HepG2 (cell line): Measurements from ENCODE around the gene KDELR3. TPM values are rescaled to one million over a fixed set of nuclear protein-coding genes. Genes with fewer than 3 reads are reported as not detected.

Source experiments
- ELF1 ChIP-seq: sonication (generic); formaldehyde crosslinking; IDR thresholded peaks from 2 replicates; pipeline ENCODE4 v1.4.0; 2020; ENCODE audit warnings: missing genetic modification reagents
- FOXP4 ChIP-seq: sonication (generic); formaldehyde crosslinking; IDR thresholded peaks from 2 replicates; pipeline ENCODE4 v1.4.0; 2020; ENCODE audit warnings: missing genetic modification reagents
- HMG20B ChIP-seq: conservative IDR thresholded peaks from 2 replicates; pipeline ENCODE4 v1.6.1; 2016; ENCODE audit warnings: missing genetic modification reagents, missing compliant biosample characterization
- HOXD1 ChIP-seq: sonication (generic); formaldehyde crosslinking; IDR thresholded peaks from 2 replicates; pipeline ENCODE4 v1.5.0; 2020; ENCODE audit warnings: missing genetic modification reagents
- MAF1 ChIP-seq: sonication (generic); formaldehyde crosslinking; IDR thresholded peaks from 2 replicates; pipeline ENCODE4 v1.5.0; 2020; ENCODE audit warnings: missing genetic modification reagents, borderline replicate concordance
- ZNF160 ChIP-seq: sonication (generic); formaldehyde crosslinking; IDR thresholded peaks from 2 replicates; pipeline ENCODE4 v1.8.0; 2022; ENCODE audit warnings: mild to moderate bottlenecking, inconsistent platforms, missing genetic modification reagents
- ZNF343 ChIP-seq: sonication (generic); formaldehyde crosslinking; IDR thresholded peaks from 2 replicates; pipeline ENCODE4 v1.4.0; 2020; ENCODE audit warnings: mild to moderate bottlenecking, missing genetic modification reagents
- ZNF644 ChIP-seq: IDR thresholded peaks from 2 replicates; pipeline ENCODE4 v1.6.1; 2016; ENCODE audit warnings: low read depth
- ZNF724P ChIP-seq: sonication (generic); formaldehyde crosslinking; IDR thresholded peaks from 2 replicates; pipeline ENCODE4 v1.8.0; 2022; ENCODE audit warnings: missing genetic modification reagents, borderline replicate concordance
- polyA plus RNA-seq, 8 experiments: library from polyadenylated mRNA; depleted of rRNA in 3 of 8; stranded (reverse) in 7 of 8; unstranded in 1 of 8; fragments of >200 nt; fragmentation: Illumina TruSeq in 4 of 8; extraction: Trizol in 4 of 8; gene quantifications; 2 replicates each; pipeline versions ENCODE4 v1.2.1 to v1.2.3, GENCODE V29; 2011 to 2016; ENCODE audit warnings: low read depth in 4 of 8, missing spikeins in 1 of 8, mixed read lengths in 1 of 8; ENCODE audit not compliant: insufficient read depth in 1 of 8
- total RNA-seq, 5 experiments: library from RNA; depleted of rRNA; stranded (reverse); fragments of >200 nt; fragmentation: Illumina TruSeq; extraction: Trizol; gene quantifications; 2 replicates each; pipeline ENCODE4 v1.2.3, GENCODE V29; 2016; ENCODE audit warnings: low read depth in 1 of 5
- TF ChIP-seq, protein P1 (sequence below): sonication (generic); formaldehyde crosslinking; IDR thresholded peaks from 2 replicates; pipeline ENCODE4 v1.5.0; 2020; ENCODE audit warnings: mild to moderate bottlenecking, missing genetic modification reagents
- TF ChIP-seq, protein P2 (sequence below): IDR thresholded peaks from 2 replicates; pipeline ENCODE4 v1.6.1; 2018; ENCODE audit warnings: missing genetic modification reagents
- TF ChIP-seq, protein P3 (sequence below), 2 experiments: fragments of 450-650 bp in 1 of 2; sonication (generic) in 1 of 2; formaldehyde crosslinking in 1 of 2; IDR thresholded peaks; 2 replicates each; pipeline versions ENCODE4 v1.6.1 to v1.8.0; 2016 to 2022; ENCODE audit warnings: antibody characterized with exemption in 1 of 2, mild to moderate bottlenecking in 1 of 2, missing genetic modification reagents in 1 of 2
- TF ChIP-seq, protein P4 (sequence below): sonication (generic); formaldehyde crosslinking; IDR thresholded peaks from 2 replicates; pipeline ENCODE4 v1.4.0; 2020; ENCODE audit warnings: mild to moderate bottlenecking, missing genetic modification reagents

Gene KDELR3
- total and polyA plus RNA-seq, 2 of the 13 experiments (the other 11 are each of a cell fraction or from before 2014, with no cell fraction given): 24.2 to 65.7 TPM

GRCh38 chr22:38461414-38462081 lies 6.3 kb upstream of the KDELR3 start (continued):
- TF ChIP-seq, protein P1, sequence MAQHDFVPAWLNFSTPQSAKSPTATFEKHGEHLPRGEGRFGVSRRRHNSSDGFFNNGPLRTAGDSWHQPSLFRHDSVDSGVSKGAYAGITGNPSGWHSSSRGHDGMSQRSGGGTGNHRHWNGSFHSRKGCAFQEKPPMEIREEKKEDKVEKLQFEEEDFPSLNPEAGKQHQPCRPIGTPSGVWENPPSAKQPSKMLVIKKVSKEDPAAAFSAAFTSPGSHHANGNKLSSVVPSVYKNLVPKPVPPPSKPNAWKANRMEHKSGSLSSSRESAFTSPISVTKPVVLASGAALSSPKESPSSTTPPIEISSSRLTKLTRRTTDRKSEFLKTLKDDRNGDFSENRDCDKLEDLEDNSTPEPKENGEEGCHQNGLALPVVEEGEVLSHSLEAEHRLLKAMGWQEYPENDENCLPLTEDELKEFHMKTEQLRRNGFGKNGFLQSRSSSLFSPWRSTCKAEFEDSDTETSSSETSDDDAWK (CRISPR knock-in tag): no peak
- TF ChIP-seq HMG20B (CRISPR knock-in tag) (no peak), ELF1 (peak; percentile 57; the same call in 1 of the 2 replicates), MAF1 (CRISPR knock-in tag) (no peak), FOXP4 (peak; percentile 40; the same call in 1 of the 2 replicates), HOXD1 (CRISPR knock-in tag) (no peak), ZNF160 (CRISPR knock-in tag) (no peak), ZNF724P (no peak), ZNF343 (no peak), ZNF644 (CRISPR knock-in tag) (no peak)
- TF ChIP-seq, protein P2, sequence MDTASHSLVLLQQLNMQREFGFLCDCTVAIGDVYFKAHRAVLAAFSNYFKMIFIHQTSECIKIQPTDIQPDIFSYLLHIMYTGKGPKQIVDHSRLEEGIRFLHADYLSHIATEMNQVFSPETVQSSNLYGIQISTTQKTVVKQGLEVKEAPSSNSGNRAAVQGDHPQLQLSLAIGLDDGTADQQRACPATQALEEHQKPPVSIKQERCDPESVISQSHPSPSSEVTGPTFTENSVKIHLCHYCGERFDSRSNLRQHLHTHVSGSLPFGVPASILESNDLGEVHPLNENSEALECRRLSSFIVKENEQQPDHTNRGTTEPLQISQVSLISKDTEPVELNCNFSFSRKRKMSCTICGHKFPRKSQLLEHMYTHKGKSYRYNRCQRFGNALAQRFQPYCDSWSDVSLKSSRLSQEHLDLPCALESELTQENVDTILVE: no peak
- TF ChIP-seq, protein P3, sequence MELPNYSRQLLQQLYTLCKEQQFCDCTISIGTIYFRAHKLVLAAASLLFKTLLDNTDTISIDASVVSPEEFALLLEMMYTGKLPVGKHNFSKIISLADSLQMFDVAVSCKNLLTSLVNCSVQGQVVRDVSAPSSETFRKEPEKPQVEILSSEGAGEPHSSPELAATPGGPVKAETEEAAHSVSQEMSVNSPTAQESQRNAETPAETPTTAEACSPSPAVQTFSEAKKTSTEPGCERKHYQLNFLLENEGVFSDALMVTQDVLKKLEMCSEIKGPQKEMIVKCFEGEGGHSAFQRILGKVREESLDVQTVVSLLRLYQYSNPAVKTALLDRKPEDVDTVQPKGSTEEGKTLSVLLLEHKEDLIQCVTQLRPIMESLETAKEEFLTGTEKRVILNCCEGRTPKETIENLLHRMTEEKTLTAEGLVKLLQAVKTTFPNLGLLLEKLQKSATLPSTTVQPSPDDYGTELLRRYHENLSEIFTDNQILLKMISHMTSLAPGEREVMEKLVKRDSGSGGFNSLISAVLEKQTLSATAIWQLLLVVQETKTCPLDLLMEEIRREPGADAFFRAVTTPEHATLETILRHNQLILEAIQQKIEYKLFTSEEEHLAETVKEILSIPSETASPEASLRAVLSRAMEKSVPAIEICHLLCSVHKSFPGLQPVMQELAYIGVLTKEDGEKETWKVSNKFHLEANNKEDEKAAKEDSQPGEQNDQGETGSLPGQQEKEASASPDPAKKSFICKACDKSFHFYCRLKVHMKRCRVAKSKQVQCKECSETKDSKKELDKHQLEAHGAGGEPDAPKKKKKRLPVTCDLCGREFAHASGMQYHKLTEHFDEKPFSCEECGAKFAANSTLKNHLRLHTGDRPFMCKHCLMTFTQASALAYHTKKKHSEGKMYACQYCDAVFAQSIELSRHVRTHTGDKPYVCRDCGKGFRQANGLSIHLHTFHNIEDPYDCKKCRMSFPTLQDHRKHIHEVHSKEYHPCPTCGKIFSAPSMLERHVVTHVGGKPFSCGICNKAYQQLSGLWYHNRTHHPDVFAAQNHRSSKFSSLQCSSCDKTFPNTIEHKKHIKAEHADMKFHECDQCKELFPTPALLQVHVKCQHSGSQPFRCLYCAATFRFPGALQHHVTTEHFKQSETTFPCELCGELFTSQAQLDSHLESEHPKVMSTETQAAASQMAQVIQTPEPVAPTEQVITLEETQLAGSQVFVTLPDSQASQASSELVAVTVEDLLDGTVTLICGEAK (IDR thresholded peaks at IDR 0.05): no peak
- TF ChIP-seq, protein P3 (CRISPR knock-in tag; IDR thresholded peaks at IDR 0.05): no peak
- TF ChIP-seq, protein P4, sequence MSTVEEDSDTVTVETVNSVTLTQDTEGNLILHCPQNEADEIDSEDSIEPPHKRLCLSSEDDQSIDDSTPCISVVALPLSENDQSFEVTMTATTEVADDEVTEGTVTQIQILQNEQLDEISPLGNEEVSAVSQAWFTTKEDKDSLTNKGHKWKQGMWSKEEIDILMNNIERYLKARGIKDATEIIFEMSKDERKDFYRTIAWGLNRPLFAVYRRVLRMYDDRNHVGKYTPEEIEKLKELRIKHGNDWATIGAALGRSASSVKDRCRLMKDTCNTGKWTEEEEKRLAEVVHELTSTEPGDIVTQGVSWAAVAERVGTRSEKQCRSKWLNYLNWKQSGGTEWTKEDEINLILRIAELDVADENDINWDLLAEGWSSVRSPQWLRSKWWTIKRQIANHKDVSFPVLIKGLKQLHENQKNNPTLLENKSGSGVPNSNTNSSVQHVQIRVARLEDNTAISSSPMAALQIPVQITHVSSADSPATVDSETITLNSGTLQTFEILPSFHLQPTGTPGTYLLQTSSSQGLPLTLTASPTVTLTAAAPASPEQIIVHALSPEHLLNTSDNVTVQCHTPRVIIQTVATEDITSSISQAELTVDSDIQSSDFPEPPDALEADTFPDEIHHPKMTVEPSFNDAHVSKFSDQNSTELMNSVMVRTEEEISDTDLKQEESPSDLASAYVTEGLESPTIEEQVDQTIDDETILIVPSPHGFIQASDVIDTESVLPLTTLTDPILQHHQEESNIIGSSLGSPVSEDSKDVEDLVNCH (CRISPR knock-in tag): no peak
